IMR-90 (cell line): ENCODE measurements around the gene NTSR1. TPM values are rescaled to one million over a fixed set of nuclear protein-coding genes. Genes with fewer than 3 reads are reported as not detected.

Source experiments
- ATAC-seq: fragments of 200-7000 bp; cut with Tn5 transposase; 2 replicates; pipeline ENCODE4 v1.9.1; 2020; ENCODE audit warnings: low read depth, mild to moderate bottlenecking, moderate library complexity
- BruUV-seq: library from RNA; stranded (reverse); fragments of 400-500 nt; replicated peaks from 2 replicates; lab custom pipeline; 2021; lab: Mats Ljungman, UMichigan
- CTCF ChIA-PET: fragments of 300-600 bp; formaldehyde crosslinking; extraction: SDS; loops from one replicate; lab custom pipeline; 2021; ENCODE audit warnings: antibody characterized with exemption; lab: Yijun Ruan, JAX
- POLR2A ChIA-PET: fragments of 300-600 bp; sonication (Branson Sonifier 250); formaldehyde crosslinking; loops from one replicate; lab custom pipeline; 2022; ENCODE audit warnings: antibody characterized with exemption; ENCODE audit not compliant: unreplicated experiment; lab: Charles Lee
- DNase-seq: peaks from one replicate; pipeline ENCODE4 v3.0.0; 2013
- H2AFZ ChIP-seq: replicated peaks from 2 replicates; pipeline ENCODE3; 2013; ENCODE audit warnings: low read length, mild to moderate bottlenecking; ENCODE audit not compliant: poor library complexity
- H2AK5ac ChIP-seq: 2 replicates; pipeline ENCODE4 v1.6.1; 2013; ENCODE audit warnings: low read depth, low read length, inconsistent platforms
- H2AK9ac ChIP-seq: replicated peaks from 2 replicates; pipeline ENCODE3; 2013; ENCODE audit warnings: mild to moderate bottlenecking, low read depth, low read length, moderate library complexity; ENCODE audit not compliant: poor library complexity
- H2BK120ac ChIP-seq: 2 replicates; pipeline ENCODE4 v1.6.1; 2013; ENCODE audit warnings: low read depth, low read length, inconsistent platforms
- H2BK15ac ChIP-seq: 3 replicates; pipeline ENCODE4 v1.6.1; 2013; ENCODE audit warnings: low read depth, low read length, inconsistent platforms
- H2BK20ac ChIP-seq: 2 replicates; pipeline ENCODE4 v1.6.1; 2013; ENCODE audit warnings: low read depth, mild to moderate bottlenecking, inconsistent platforms, low read length, moderate library complexity
- H2BK5ac ChIP-seq: 2 replicates; pipeline ENCODE4 v1.6.1; 2013; ENCODE audit warnings: mild to moderate bottlenecking, low read depth, low read length, inconsistent platforms; ENCODE audit not compliant: poor library complexity, severe bottlenecking
- H3K14ac ChIP-seq: replicated peaks from 2 replicates; pipeline ENCODE4 v1.6.1; 2013; ENCODE audit warnings: low read depth, low read length, inconsistent platforms
- H3K18ac ChIP-seq: 2 replicates; pipeline ENCODE4 v1.6.1; 2013; ENCODE audit warnings: low read depth, low read length, control low read depth
- H3K23ac ChIP-seq: 2 replicates; pipeline ENCODE4 v1.6.1; 2013; ENCODE audit warnings: low read depth, low read length, inconsistent platforms
- H3K27ac ChIP-seq: 2 replicates; pipeline ENCODE4 v1.5.1; 2013; ENCODE audit warnings: mild to moderate bottlenecking, control low read depth, low read length; ENCODE audit not compliant: insufficient read depth
- H3K27me3 ChIP-seq: 2 replicates; pipeline ENCODE4 v1.6.1; 2013; ENCODE audit warnings: low read length; ENCODE audit not compliant: control insufficient read depth, insufficient read depth
- H3K36me3 ChIP-seq: 2 replicates; pipeline ENCODE4 v1.6.1; 2013; ENCODE audit warnings: low read length, mixed read lengths; ENCODE audit not compliant: control insufficient read depth, insufficient read depth
- H3K4ac ChIP-seq: 2 replicates; pipeline ENCODE4 v1.6.1; 2013; ENCODE audit warnings: low read depth, low read length, inconsistent platforms
- H3K4me1 ChIP-seq: 2 replicates; pipeline ENCODE4 v1.6.1; 2013; ENCODE audit warnings: low read length, mixed read lengths; ENCODE audit not compliant: control insufficient read depth, insufficient read depth
- H3K4me2 ChIP-seq: 2 replicates; pipeline ENCODE4 v1.6.1; 2013; ENCODE audit warnings: low read depth, mild to moderate bottlenecking, control low read depth, low read length, moderate library complexity
- H3K4me3 ChIP-seq: 2 replicates; pipeline ENCODE4 v1.5.1; 2013; ENCODE audit warnings: low read depth, mild to moderate bottlenecking, control low read depth, low read length, moderate library complexity; ENCODE audit not compliant: insufficient read depth
- H3K56ac ChIP-seq: 2 replicates; pipeline ENCODE4 v1.6.1; 2013; ENCODE audit warnings: low read length, inconsistent platforms; ENCODE audit not compliant: insufficient read depth; ENCODE audit errors: extremely low read depth
- H3K79me1 ChIP-seq, 2 experiments: 2 replicates each; pipeline ENCODE4 v1.6.1; 2013; ENCODE audit warnings: low read length in 2 of 2, inconsistent platforms in 1 of 2, low read depth in 1 of 2
- H3K9ac ChIP-seq: 2 replicates; pipeline ENCODE4 v1.6.1; 2013; ENCODE audit warnings: low read depth, low read length, control low read depth
- H3K9me1 ChIP-seq: 2 replicates; pipeline ENCODE4 v1.6.1; 2013; ENCODE audit warnings: low read length, inconsistent platforms; ENCODE audit not compliant: insufficient read depth
- H3K9me3 ChIP-seq: 2 replicates; pipeline ENCODE4 v1.6.1; 2013; ENCODE audit warnings: low read length; ENCODE audit not compliant: control insufficient read depth, insufficient read depth
- H4K20me1 ChIP-seq: 2 replicates; pipeline ENCODE4 v1.6.1; 2013; ENCODE audit warnings: low read length, inconsistent platforms; ENCODE audit not compliant: insufficient read depth
- H4K5ac ChIP-seq: 2 replicates; pipeline ENCODE4 v1.6.1; 2013; ENCODE audit warnings: mild to moderate bottlenecking, low read depth, low read length, control low read depth
- H4K8ac ChIP-seq, 2 experiments: 2 replicates each; pipeline ENCODE4 v1.6.1; 2013; ENCODE audit warnings: low read depth in 2 of 2, low read length in 2 of 2, control low read depth in 1 of 2, inconsistent platforms in 1 of 2
- H4K91ac ChIP-seq: 2 replicates; pipeline ENCODE4 v1.6.1; 2013; ENCODE audit warnings: low read depth, low read length, inconsistent platforms; ENCODE audit not compliant: insufficient read depth
- CHD1 ChIP-seq: IDR thresholded peaks from 2 replicates; pipeline ENCODE4 v1.6.1; 2012; ENCODE audit warnings: low read depth, low read length, improper control_type of control experiment
- MAFK ChIP-seq: IDR thresholded peaks from 2 replicates; pipeline ENCODE4 v1.6.1; 2012; ENCODE audit warnings: low read depth, low read length, improper control_type of control experiment
- RCOR1 ChIP-seq: IDR thresholded peaks from 2 replicates; pipeline ENCODE4 v1.6.1; 2012; ENCODE audit warnings: mild to moderate bottlenecking, low read length, improper control_type of control experiment; ENCODE audit not compliant: insufficient replicate concordance
- WGBS, 2 experiments: methylation state at CpG; one replicate each; pipeline versions ENCODE4 v1.1.5 to v1.1.7; 2013; ENCODE audit warnings: missing lambda C conversion rate in 2 of 2; ENCODE audit not compliant: insufficient read length in 1 of 2; ENCODE audit errors: extremely low coverage in 2 of 2; 5-methylcytosine and 5-hydroxymethylcytosine counted together
- dilution Hi-C: fragments of 300-500 bp; cut with HindIII; formaldehyde crosslinking; loops from one replicate; pipeline ENCODE4 v1.14.3; 2018; ENCODE audit warnings: low sequenced_read_pairs; ENCODE audit not compliant: unreplicated experiment
- in situ Hi-C: fragments of 300-500 bp; cut with MboI; formaldehyde crosslinking; loops from 3 replicates; pipeline ENCODE4 v1.14.3; 2019; ENCODE audit warnings: low sequenced_read_pairs, inconsistent platforms, mixed read lengths
- intact Hi-C: fragments of 100-400 bp; cut with micrococcal nuclease; formaldehyde crosslinking; loops from 2 replicates; pipeline ENCODE4 v1.10.0; 2022
- polyA plus RNA-seq, 3 experiments: library from polyadenylated mRNA; depleted of rRNA; stranded (reverse); fragments of >200 nt; gene quantifications; 2 replicates each; pipeline ENCODE4 v1.2.3, GENCODE V29; 2012; ENCODE audit warnings: low replicate concordance in 1 of 3
- total RNA-seq: library from RNA; depleted of rRNA; stranded (reverse); fragments of >200 nt; gene quantifications from 2 replicates; pipeline ENCODE4 v1.2.3, GENCODE V29; 2012

NTSR1 gene
- total and polyA plus RNA-seq, 2 of the 4 experiments (the other 2 are of a cell fraction) = 0.54 to 1.8 TPM

DNA sequence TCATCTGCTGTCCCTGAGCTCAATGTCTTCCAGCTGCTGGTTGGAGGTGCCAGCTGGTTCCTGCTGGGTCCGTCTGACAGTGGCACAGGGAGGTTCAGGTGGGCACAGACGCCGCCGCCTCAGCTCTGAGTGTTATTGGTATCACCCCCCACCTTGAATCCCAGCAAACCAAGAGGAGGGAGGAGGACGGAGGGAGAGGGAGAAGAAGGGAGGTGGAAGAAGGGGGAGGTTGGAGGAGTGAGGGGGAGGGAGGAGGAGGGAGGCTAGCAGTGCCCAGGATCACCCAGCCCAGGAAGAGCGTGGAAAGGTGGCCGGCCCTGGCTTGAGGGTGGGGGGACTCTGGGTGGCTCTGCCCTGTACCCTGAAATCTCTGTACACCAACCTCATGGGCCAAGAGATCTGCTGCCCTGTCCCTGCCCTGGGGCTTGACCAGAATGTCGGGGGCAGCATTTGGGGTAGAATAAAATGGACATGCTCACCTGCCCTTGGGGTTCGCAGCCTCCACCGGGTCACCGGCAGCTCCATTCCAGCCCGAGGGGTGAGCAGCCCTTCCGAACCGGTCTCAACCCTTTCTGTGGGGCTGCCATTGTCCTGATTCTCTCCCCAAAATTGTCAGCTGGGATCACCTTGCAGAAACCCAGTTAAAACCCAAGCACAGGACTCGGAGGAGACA is 17.1 kb downstream of the NTSR1 start:
- CTCF ChIA-PET = no interaction called here
- no TSS peak for BruUV-seq

More for the DNA sequence above, 17.1 kb downstream of the NTSR1 start:
- Histone ChIP-seq H3K79me1 (no peaks in the 10 kb centered on the region), H4K5ac (no peak overlapping the region), H2BK15ac (no peak overlapping the region), H3K18ac (no peak overlapping the region), H3K4me1 (peaks cover 3% of the 10 kb centered on the region; the same call in 1 of the 2 replicates), H3K27me3 (peaks cover 15% of the 10 kb centered on the region; the same call in 1 of the 2 replicates), H2AK5ac (no peak overlapping the region), H4K8ac (no peak overlapping the region), H2AK9ac (no peak overlapping the region), H3K9me1 (no peaks in the 10 kb centered on the region), H3K9ac (no peak overlapping the region), H4K91ac (no peak overlapping the region), H4K20me1 (no peaks in the 10 kb centered on the region), H2BK120ac (no peak overlapping the region), H3K4ac (no peak overlapping the region), H3K4me2 (no peak overlapping the region), H3K23ac (no peak overlapping the region), H2AFZ (peak overlapping the region; percentile 46), H3K9me3 (peaks cover 4% of the 10 kb centered on the region; the same call in 1 of the 2 replicates), H3K36me3 (no peaks in the 10 kb centered on the region), H2BK5ac (no peak overlapping the region), H3K27ac (no peak overlapping the region), H2BK20ac (no peak overlapping the region), H3K14ac (no peak overlapping the region), H3K56ac (no peak overlapping the region), H3K4me3 (no peak overlapping the region)
- in situ Hi-C loops (no loop called here), dilution Hi-C loops (no loop called here), intact Hi-C loops (no loop called here)
- no peak for TF ChIP-seq CHD1
- no peak for TF ChIP-seq RCOR1
- TF ChIP-seq MAFK = no peak
- DNase-seq (no peak), ATAC-seq (no peak)
- POLR2A ChIA-PET = no interaction called here
- WGBS, 2 experiments = 90% methylated on average over 2 of the region's 15 CpGs; no CpG with 5 or more reads in 1 of the 2 experiments
